ENCODE data around the gene LMNA.
"Not testable (repeated sequence)": the region's sequence is repeated elsewhere in the genome, so short reads cannot be mapped to it uniquely, and the experiment has no call there.

The LMNA gene

DNA sequence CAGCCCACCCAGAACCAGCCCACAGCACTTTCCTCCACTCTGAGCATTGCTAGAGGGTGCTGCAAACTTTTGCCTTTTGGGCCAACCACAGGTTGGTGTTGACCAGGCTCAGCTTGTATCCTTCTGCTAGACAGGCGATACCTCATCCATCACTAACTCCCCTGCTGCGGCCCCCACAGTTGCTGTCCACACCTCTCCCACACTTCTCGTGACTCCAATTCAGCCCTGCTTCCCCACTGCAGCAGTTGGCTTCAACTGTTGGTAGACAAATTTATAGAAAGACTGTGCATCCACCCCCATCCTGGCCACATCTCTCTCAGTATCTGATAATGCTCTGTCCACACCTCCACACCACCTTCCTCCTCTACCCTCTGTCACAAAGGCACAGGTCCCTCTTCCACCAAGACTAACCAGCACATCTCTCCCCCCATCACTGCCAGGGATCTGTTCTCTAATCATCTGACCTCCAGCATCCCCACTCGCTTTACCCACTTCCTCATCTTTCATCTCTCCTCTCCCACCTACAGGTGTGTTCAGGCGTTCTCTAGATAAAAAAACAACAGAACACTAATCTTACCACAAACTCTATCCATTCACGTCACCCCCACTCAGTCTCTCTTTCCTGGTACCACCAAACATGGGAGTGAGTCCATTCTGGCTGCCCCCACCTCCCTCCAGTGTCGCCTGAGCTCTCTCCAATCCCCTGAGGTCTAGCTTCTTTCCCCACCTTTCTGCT, 63.6 kb downstream of the LMNA start:
- Mint-ChIP-seq H3K36me3 (ENCODE audit: low read depth) (peaks cover 78% of the 10 kb centered on the region), H3K4me1 (ENCODE audit: low read depth) (peaks cover 21% of the 10 kb centered on the region), H3K27ac (no peak overlapping the region), H3K9me3 (no peaks in the 10 kb centered on the region), H3K27me3 (no peaks in the 10 kb centered on the region), H3K4me3 (no peak overlapping the region)
- intact Hi-C loops (cut with micrococcal nuclease) = no loop called here

DNA sequence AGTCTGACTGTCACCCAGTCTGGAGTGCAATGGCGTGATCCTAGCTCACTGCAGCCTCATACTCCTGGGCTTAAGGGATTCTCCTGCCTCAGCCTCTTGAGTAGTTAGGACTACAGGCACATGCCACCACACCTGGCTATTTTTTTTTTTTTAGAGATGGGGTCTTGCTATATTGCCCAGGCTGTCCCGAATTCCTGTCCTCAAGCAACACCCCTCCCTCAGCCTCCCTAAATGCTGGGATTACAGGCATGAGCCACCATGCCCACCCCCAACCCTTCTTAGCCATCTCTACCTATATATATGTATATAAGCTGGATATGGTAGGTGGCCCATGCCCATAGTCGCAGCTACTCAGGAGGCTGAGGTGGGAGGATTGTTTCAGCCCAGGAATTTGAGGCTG, 66.0 kb downstream of the LMNA start:
- Mint-ChIP-seq H3K9me3 (no peaks in the 10 kb centered on the region), H3K4me3 (no peak overlapping the region), H3K36me3 (ENCODE audit: low read depth) (peaks cover 78% of the 10 kb centered on the region), H3K27ac (no peak overlapping the region), H3K27me3 (no peaks in the 10 kb centered on the region), H3K4me1 (ENCODE audit: low read depth) (peaks cover 8% of the 10 kb centered on the region)
- intact Hi-C loops (cut with micrococcal nuclease) = no loop called here

DNA sequence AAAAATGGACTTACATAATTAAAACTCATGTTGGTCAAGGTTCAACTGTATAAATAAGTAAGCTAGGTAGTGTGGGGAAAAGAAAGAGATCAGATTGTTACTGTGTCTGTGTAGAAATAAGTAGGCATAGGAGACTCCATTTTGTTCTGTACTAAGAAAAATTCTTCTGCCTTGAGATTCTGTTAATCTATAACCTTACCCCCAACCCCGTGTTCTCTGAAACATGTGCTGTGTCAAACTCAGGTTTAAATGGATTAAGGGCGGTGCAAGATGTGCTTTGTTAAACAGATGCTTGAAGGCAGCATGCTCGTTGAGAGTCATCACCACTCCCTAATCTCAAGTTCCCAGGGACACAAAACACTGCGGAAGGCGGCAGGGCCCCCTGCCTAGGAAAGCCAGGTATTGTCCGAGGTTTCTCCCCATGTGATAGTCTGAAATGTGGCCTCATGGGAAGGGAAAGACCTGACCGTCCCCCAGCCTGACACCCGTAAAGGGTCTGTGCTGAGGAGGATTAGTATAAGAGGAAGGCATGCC, 66.9 kb downstream of the LMNA start:
- H3K4me3 Mint-ChIP-seq; H3K27me3 Mint-ChIP-seq; H3K4me1 Mint-ChIP-seq (ENCODE audit: low read depth); H3K27ac Mint-ChIP-seq; intact Hi-C loops (cut with micrococcal nuclease); H3K9me3 Mint-ChIP-seq: not testable (repeated sequence)
- peaks cover 73% of the 10 kb centered on the region for H3K36me3 Mint-ChIP-seq (ENCODE audit: low read depth)

DNA sequence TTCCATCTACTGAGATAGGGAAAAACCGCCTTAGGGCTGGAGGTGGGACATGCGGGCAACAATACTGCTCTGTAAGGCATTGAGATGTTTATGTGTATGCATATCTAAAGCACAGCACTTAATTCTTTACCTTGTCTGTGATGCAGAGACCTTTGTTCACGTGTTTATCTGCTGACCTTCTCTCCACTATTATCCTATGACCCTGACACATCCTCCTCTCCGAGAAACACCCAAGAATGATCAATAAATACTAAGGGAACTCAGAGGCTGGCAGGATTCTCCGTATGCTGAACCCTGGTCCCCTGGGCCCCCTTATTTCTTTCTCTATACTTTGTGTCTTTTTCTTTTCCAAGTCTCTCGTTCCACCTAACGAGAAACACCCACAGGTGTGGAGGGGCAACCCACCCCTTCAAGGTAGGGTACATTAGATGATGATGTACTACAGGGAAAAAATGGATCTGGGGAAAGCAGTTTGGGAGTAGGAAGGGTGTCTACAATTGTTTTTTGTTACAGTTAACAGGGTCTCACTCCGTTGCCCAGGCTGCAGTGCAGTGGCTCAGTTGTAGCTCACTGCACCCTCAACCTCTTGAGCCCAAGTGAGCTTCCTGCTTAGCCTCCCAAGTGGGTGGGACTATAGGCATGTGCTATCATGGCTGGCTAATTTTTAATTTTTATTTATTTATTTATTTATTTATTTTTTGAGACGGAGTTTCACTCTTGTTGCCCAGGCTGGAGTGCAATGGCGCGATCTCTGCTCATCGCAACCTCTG, 67.7 kb downstream of the LMNA start:
- H3K4me3 Mint-ChIP-seq = not testable (repeated sequence)

DNA sequence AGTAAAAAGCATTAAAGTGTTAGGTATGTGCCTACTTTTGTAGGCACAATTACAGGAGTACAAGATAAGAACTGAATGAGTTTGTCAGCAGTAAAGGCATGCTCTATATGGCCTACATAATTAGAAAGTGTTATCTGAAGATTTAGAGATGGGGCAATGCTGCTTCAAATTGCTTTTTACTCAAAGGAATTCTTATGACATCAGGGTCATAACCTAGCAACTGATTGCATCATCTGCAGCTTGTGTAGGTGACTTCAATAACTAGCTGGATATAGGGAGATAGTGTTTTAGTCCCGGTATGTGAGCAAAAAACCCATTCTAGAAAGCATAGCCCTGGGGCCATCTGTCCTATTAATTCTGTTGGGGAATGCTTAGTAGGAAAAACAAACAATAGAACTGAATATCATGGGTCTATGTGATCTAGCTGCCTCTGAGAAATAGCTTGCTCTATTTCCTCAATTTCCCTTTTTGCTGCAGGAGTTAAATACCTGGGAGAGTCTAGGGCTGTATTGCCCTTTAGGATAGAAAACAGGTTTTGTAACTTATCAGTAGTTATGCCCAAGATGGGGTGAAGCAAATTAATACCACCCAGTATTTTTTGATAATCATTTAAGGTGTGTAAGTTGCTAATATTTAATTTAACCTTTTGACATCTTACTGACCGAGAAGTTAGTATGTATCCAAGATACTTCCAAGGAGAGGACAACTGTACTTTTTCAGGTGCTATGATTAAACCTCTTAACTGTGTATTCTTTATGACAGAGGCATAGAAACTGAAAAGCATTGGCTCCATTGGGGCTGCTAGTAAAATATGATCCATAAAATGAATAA, 72.1 kb downstream of the LMNA start:
- H3K9me3 Mint-ChIP-seq; H3K4me3 Mint-ChIP-seq; H3K4me1 Mint-ChIP-seq (ENCODE audit: low read depth); intact Hi-C loops (cut with micrococcal nuclease); H3K27me3 Mint-ChIP-seq; H3K27ac Mint-ChIP-seq: not testable (repeated sequence)
- peaks cover 52% of the 10 kb centered on the region for H3K36me3 Mint-ChIP-seq (ENCODE audit: low read depth)

More for the DNA sequence above, 67.7 kb downstream of the LMNA start:
- intact Hi-C loops (cut with micrococcal nuclease); H3K27ac Mint-ChIP-seq; H3K9me3 Mint-ChIP-seq; H3K27me3 Mint-ChIP-seq; H3K4me1 Mint-ChIP-seq (ENCODE audit: low read depth): not testable (repeated sequence)
- peaks cover 69% of the 10 kb centered on the region for H3K36me3 Mint-ChIP-seq (ENCODE audit: low read depth)
